H1 (cell line): ENCODE data around the gene DUSP9. TPM values are rescaled to one million over a fixed set of nuclear protein-coding genes. Genes with fewer than 3 reads are reported as not detected.

Experiments
- CTCF ChIA-PET: fragments of 300-600 bp; sonication (Branson Sonifier 250); formaldehyde crosslinking; loops from one replicate; lab custom pipeline; 2021; ENCODE audit not compliant: partially characterized antibody; lab: Charles Lee
- POLR2A ChIA-PET: fragments of 300-600 bp; sonication (Branson Sonifier 250); formaldehyde crosslinking; loops from one replicate; lab custom pipeline; 2021; ENCODE audit warnings: inconsistent platforms; ENCODE audit not compliant: partially characterized antibody; lab: Charles Lee
- DNase-seq, 2 experiments: peaks; one replicate each; pipeline versions ENCODE4 v3.0.0 to v3.0.0-alpha.2; 2010 to 2022; ENCODE audit warnings: low spot score in 2 of 2, low read depth in 1 of 2, mixed read lengths in 1 of 2
- FAIRE-seq: peaks from 2 replicates; lab custom pipeline; 2011; peaks lifted over from hg19 to GRCh38; lab: Jason Lieb, UNC
- H2AFZ ChIP-seq: 2 replicates; pipeline ENCODE4 v1.8.1; 2012; ENCODE audit warnings: low read length, inconsistent platforms
- H2AK5ac ChIP-seq: 2 replicates; pipeline ENCODE4 v1.6.1; 2013; ENCODE audit warnings: low read depth, low read length
- H2BK120ac ChIP-seq: replicated peaks from 2 replicates; pipeline ENCODE3; 2013; ENCODE audit warnings: low read depth, low read length, inconsistent platforms
- H2BK12ac ChIP-seq: 2 replicates; pipeline ENCODE4 v1.6.1; 2013; ENCODE audit warnings: low read depth, low read length
- H2BK15ac ChIP-seq: 2 replicates; pipeline ENCODE4 v1.6.1; 2013; ENCODE audit warnings: low read length
- H2BK20ac ChIP-seq: 2 replicates; pipeline ENCODE4 v1.6.1; 2013; ENCODE audit warnings: low read length
- H2BK5ac ChIP-seq: 2 replicates; pipeline ENCODE4 v1.6.1; 2013; ENCODE audit warnings: low read depth, low read length
- H3K14ac ChIP-seq: 2 replicates; pipeline ENCODE4 v1.6.1; 2013; ENCODE audit warnings: inconsistent platforms; ENCODE audit not compliant: insufficient read length
- H3K18ac ChIP-seq: 2 replicates; pipeline ENCODE4 v1.6.1; 2013; ENCODE audit warnings: low read length; ENCODE audit errors: extremely low read depth
- H3K23ac ChIP-seq: 2 replicates; pipeline ENCODE4 v1.6.1; 2013; ENCODE audit warnings: inconsistent platforms; ENCODE audit not compliant: insufficient read length
- H3K23me2 ChIP-seq: 2 replicates; pipeline ENCODE4 v1.6.1; 2013; ENCODE audit warnings: low read depth, low read length
- H3K27ac ChIP-seq: 2 replicates; pipeline ENCODE4 v1.6.1; 2011; ENCODE audit warnings: low read depth, low read length, inconsistent platforms
- H3K27me3 ChIP-seq, 4 experiments: replicated peaks in 1 of 4; 1 replicate in 1 of 4; 2 replicates in 3 of 4; pipeline versions ENCODE4 v1.6.1 to v1.8.1; 2011 to 2013; ENCODE audit warnings: low read length in 3 of 4, mild to moderate bottlenecking in 3 of 4, inconsistent platforms in 2 of 4, mixed read lengths in 2 of 4, moderate library complexity in 1 of 4; ENCODE audit not compliant: control insufficient read depth in 3 of 4, insufficient read depth in 3 of 4; ENCODE audit errors: extremely low read depth in 1 of 4
- H3K36me3 ChIP-seq, 4 experiments: 2 replicates each; pipeline versions ENCODE4 v1.6.1 to v1.8.1; 2011 to 2013; ENCODE audit warnings: mild to moderate bottlenecking in 4 of 4, low read length in 3 of 4, moderate library complexity in 2 of 4, control low read depth in 1 of 4, inconsistent platforms in 1 of 4; ENCODE audit not compliant: insufficient read depth in 4 of 4, control insufficient read depth in 2 of 4
- H3K4ac ChIP-seq: replicated peaks from 2 replicates; pipeline ENCODE3; 2013; ENCODE audit warnings: low read length, low read depth, mixed read lengths, inconsistent platforms; ENCODE audit not compliant: insufficient read length
- H3K4me1 ChIP-seq, 4 experiments: replicated peaks in 1 of 4; 1 replicate in 1 of 4; 2 replicates in 3 of 4; pipeline versions ENCODE4 v1.6.1 to v1.8.1; 2011 to 2013; ENCODE audit warnings: low read length in 3 of 4, inconsistent platforms in 2 of 4, mixed read lengths in 1 of 4; ENCODE audit not compliant: insufficient read depth in 4 of 4, control insufficient read depth in 3 of 4
- H3K4me2 ChIP-seq, 2 experiments: 2 replicates each; pipeline versions ENCODE4 v1.6.1 to v1.8.1; 2011 to 2013; ENCODE audit warnings: low read depth in 2 of 2, low read length in 2 of 2, control low read depth in 1 of 2, inconsistent platforms in 1 of 2, mild to moderate bottlenecking in 1 of 2; ENCODE audit not compliant: insufficient read depth in 1 of 2
- H3K4me3 ChIP-seq, 4 experiments: fragments of 200-600, 300-600 bp in 1 of 4; sonication (generic), shearing (Covaris generic), sonication (Bioruptor Twin) in 1 of 4; 2 replicates each; pipeline versions ENCODE4 v1.5.1 to v1.8.1; 2011 to 2016; ENCODE audit warnings: low read length in 4 of 4, low read depth in 3 of 4, control low read depth in 2 of 4, inconsistent platforms in 2 of 4, mild to moderate bottlenecking in 2 of 4, mixed read lengths in 1 of 4, moderate library complexity in 1 of 4; ENCODE audit not compliant: insufficient read depth in 2 of 4; ENCODE audit errors: extremely low read depth in 1 of 4
- H3K56ac ChIP-seq: replicated peaks from 2 replicates; pipeline ENCODE3; 2013; ENCODE audit warnings: low read depth, mild to moderate bottlenecking, mixed read lengths, low read length, inconsistent platforms; ENCODE audit not compliant: insufficient read length
- H3K79me1 ChIP-seq: 2 replicates; pipeline ENCODE4 v1.6.1; 2013; ENCODE audit warnings: low read depth, low read length, control low read depth
- H3K79me2 ChIP-seq, 2 experiments: 2 replicates each; pipeline versions ENCODE4 v1.6.1 to v1.8.1; 2012 to 2013; ENCODE audit warnings: low read length in 2 of 2, mild to moderate bottlenecking in 2 of 2, inconsistent platforms in 1 of 2; ENCODE audit not compliant: insufficient read depth in 2 of 2, control insufficient read depth in 1 of 2
- H3K9ac ChIP-seq, 4 experiments: replicated peaks in 1 of 4; 1 replicate in 1 of 4; 2 replicates in 3 of 4; pipeline versions ENCODE4 v1.6.1 to v1.8.1; 2011 to 2013; ENCODE audit warnings: low read depth in 3 of 4, low read length in 3 of 4, control low read depth in 2 of 4, mild to moderate bottlenecking in 2 of 4, moderate library complexity in 2 of 4, inconsistent platforms in 1 of 4; ENCODE audit errors: extremely low read depth in 1 of 4
- H3K9me3 ChIP-seq, 2 experiments: 2 replicates each; pipeline versions ENCODE4 v1.6.1 to v1.8.1; 2012 to 2013; ENCODE audit warnings: mild to moderate bottlenecking in 2 of 2, moderate library complexity in 2 of 2, control low read depth in 1 of 2, inconsistent platforms in 1 of 2, low read depth in 1 of 2, low read length in 1 of 2, mixed read lengths in 1 of 2; ENCODE audit not compliant: insufficient read depth in 2 of 2
- H4K20me1 ChIP-seq, 2 experiments: replicated peaks in 1 of 2; 2 replicates each; pipeline versions ENCODE3 to v1.8.1; 2011 to 2013; ENCODE audit warnings: inconsistent platforms in 2 of 2, low read length in 2 of 2, mild to moderate bottlenecking in 1 of 2; ENCODE audit not compliant: insufficient read depth in 2 of 2, control insufficient read depth in 1 of 2
- H4K5ac ChIP-seq: 2 replicates; pipeline ENCODE4 v1.6.1; 2013; ENCODE audit warnings: low read length, low read depth, mixed read lengths, inconsistent platforms; ENCODE audit not compliant: insufficient read length
- H4K8ac ChIP-seq: 2 replicates; pipeline ENCODE4 v1.8.0; 2013; ENCODE audit warnings: mild to moderate bottlenecking, moderate library complexity, low read length, inconsistent platforms; ENCODE audit not compliant: insufficient read depth; ENCODE audit errors: extremely low read depth
- H4K91ac ChIP-seq: replicated peaks from 2 replicates; pipeline ENCODE3; 2013; ENCODE audit warnings: low read length, mixed read lengths, inconsistent platforms; ENCODE audit not compliant: insufficient read length
- RAD21 ChIP-seq, 2 experiments: IDR thresholded peaks in 1 of 2; conservative IDR thresholded peaks in 1 of 2; 2 replicates each; pipeline ENCODE4 v1.6.1; 2011; ENCODE audit warnings: low read depth in 2 of 2, low read length in 2 of 2, improper control_type of control experiment in 1 of 2, inconsistent platforms in 1 of 2, mild to moderate bottlenecking in 1 of 2, moderate library complexity in 1 of 2
- RNF2 ChIP-seq: fragments of 200-900, 300-1000 bp; sonication (generic); IDR thresholded peaks from 2 replicates; pipeline ENCODE4 v1.7.1; 2016; ENCODE audit warnings: borderline replicate concordance, low read depth, mild to moderate bottlenecking, antibody characterized with exemption, low read length; ENCODE audit not compliant: poor library complexity, severe bottlenecking; ENCODE audit errors: missing control alignments
- SIN3A ChIP-seq, 2 experiments: IDR thresholded peaks in 1 of 2; conservative IDR thresholded peaks in 1 of 2; 2 replicates each; pipeline ENCODE4 v1.6.1; 2011 to 2012; ENCODE audit warnings: low read length in 2 of 2, improper control_type of control experiment in 1 of 2, low read depth in 1 of 2, mild to moderate bottlenecking in 1 of 2
- TBP ChIP-seq: IDR thresholded peaks from 2 replicates; pipeline ENCODE4 v1.6.1; 2011; ENCODE audit warnings: low read depth, low read length, improper control_type of control experiment
- WGBS, 2 experiments: shearing (Covaris generic) in 1 of 2; methylation state at CpG; one replicate each; pipeline versions ENCODE4 v1.1.6 to v1.1.7; 2013 to 2015; ENCODE audit warnings: low lambda C conversion rate in 2 of 2, mixed read lengths in 2 of 2, inconsistent platforms in 1 of 2, low coverage in 1 of 2, missing lambda C conversion rate in 1 of 2; ENCODE audit not compliant: insufficient replicate concordance in 2 of 2, insufficient coverage in 1 of 2, insufficient read length in 1 of 2; ENCODE audit errors: extremely low coverage in 1 of 2, missing lambda C conversion rate in 1 of 2; 5-methylcytosine and 5-hydroxymethylcytosine counted together
- polyA plus RNA-seq, 7 experiments: library from polyadenylated mRNA; depleted of rRNA in 3 of 7; stranded (reverse) in 5 of 7; unstranded in 2 of 7; fragments of >200 nt in 5 of 7; fragments of 200-250 nt in 2 of 7; gene quantifications; 1 replicate in 5 of 7; 2 replicates in 1 of 7; 4 replicates in 1 of 7; pipeline versions ENCODE4 v1.2.1 to v1.2.3, GENCODE V29; 2011 to 2013; ENCODE audit warnings: missing spikeins in 2 of 7, mixed read lengths in 2 of 7
- total RNA-seq: library from RNA; stranded (reverse); fragmentation: NEBNext Ultra II Directional; extraction: Animal tissue kit (Norgen Biotek cat#: 25700); gene quantifications from 2 replicates; pipeline ENCODE4 v1.2.1, GENCODE V29; 2021
- TF ChIP-seq, protein P1 (sequence below), 3 experiments: IDR thresholded peaks; 1 replicate in 2 of 3; 2 replicates in 1 of 3; pipeline versions ENCODE4 v1.5.1 to v1.6.1; 2011; ENCODE audit warnings: low read length in 3 of 3, mild to moderate bottlenecking in 3 of 3, inconsistent platforms in 2 of 3, low read depth in 1 of 3, moderate library complexity in 1 of 3; ENCODE audit not compliant: insufficient read depth in 1 of 3; ENCODE audit errors: control extremely low read depth in 1 of 3
- TF ChIP-seq, protein P2 (sequence below): IDR thresholded peaks from 2 replicates; pipeline ENCODE4 v1.6.1; 2011; ENCODE audit warnings: low read depth, mild to moderate bottlenecking, low read length; ENCODE audit not compliant: insufficient read depth
- TF ChIP-seq, protein P3 (sequence below): IDR thresholded peaks from 2 replicates; pipeline ENCODE4 v1.6.1; 2012; ENCODE audit warnings: inconsistent platforms

The DUSP9 gene
- total and polyA plus RNA-seq, 2 of the 8 experiments (the other 6 are each of a cell fraction or from before 2014, with no cell fraction given): 0.80 to 1.1 TPM

DNA sequence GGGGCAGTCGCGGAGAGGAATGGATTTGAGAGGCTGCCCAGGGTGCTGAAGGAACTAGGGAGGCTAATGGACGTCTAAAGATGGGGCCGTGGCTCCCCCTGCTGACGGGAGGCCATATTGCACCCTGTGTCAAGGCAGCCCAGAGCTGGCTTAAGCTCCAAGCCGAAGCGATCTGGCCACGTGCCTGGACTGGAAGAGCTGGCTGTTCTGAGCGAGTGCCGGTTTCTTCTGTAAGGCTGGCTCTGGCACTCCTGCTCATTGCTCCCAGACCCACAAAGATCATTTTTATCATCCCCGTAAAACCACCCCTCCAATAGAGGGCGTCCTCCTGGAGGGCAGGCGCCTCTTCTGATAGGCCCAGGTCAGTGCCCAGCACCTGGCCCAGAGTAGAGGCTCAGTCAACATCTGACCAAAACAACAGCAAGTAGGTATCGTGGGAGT, 21.0 kb downstream of the DUSP9 start:
- Histone ChIP-seq H3K4ac (no peak overlapping the region), H3K79me2 (no peaks in the 10 kb centered on the region), H2AK5ac (no peak overlapping the region), H3K4me3 (peak overlapping the region in 1 of 4 experiments; percentile 48; a peak in 2 of 8 replicates), H3K23ac (no peak overlapping the region), H3K18ac (no peak overlapping the region; the same call in 1 of the 2 replicates), H4K8ac (no peak overlapping the region; the same call in 1 of the 2 replicates), H3K36me3 (no peaks in the 10 kb centered on the region), H2BK20ac (no peak overlapping the region), H2AFZ (peak overlapping the region; percentile 62; the same call in 1 of the 2 replicates), H3K4me2 (peak overlapping the region; percentile 1 to 57; a peak in 2 of 4 replicates), H4K91ac (no peak overlapping the region), H3K23me2 (no peaks in the 10 kb centered on the region), H4K5ac (no peak overlapping the region), H2BK120ac (no peak overlapping the region), H3K79me1 (no peaks in the 10 kb centered on the region), H2BK5ac (no peak overlapping the region), H3K27ac (no peak overlapping the region), H2BK15ac (no peak overlapping the region), H3K27me3 (peaks cover 0 to 2% (median 0%) of the 10 kb centered on the region in 4 experiments; a peak in 1 of 7 replicates), H3K9ac (no peak overlapping the region), H2BK12ac (no peak overlapping the region), H3K56ac (no peak overlapping the region), H3K4me1 (peaks cover 0 to 4% (median 0%) of the 10 kb centered on the region in 4 experiments; a peak in 2 of 7 replicates), H4K20me1 (no peaks in the 10 kb centered on the region), H3K9me3 (no peaks in the 10 kb centered on the region), H3K14ac (no peak overlapping the region)
- DNase-seq (peak in 1 of 2 experiments; percentile 92), FAIRE-seq (peak; percentile 94)
- WGBS, 2 experiments: 49% methylated on average over 7 of the region's 14 CpGs; no CpG with 5 or more reads in 1 of the 2 experiments
- CTCF ChIA-PET: interaction anchor here (1.0 to 28.7 kb wide), 25 partner anchors 10 to 252 kb away, joined by 3 to 408 read pairs (median 9); partner anchors contain the start of genes CCNQ and DUSP9
- POLR2A ChIA-PET: interaction anchor here (1.4 kb wide), 1 partner anchor 17 kb away, joined by 4 read pairs; no protein-coding TSS in a partner anchor
- TF ChIP-seq, protein P1, sequence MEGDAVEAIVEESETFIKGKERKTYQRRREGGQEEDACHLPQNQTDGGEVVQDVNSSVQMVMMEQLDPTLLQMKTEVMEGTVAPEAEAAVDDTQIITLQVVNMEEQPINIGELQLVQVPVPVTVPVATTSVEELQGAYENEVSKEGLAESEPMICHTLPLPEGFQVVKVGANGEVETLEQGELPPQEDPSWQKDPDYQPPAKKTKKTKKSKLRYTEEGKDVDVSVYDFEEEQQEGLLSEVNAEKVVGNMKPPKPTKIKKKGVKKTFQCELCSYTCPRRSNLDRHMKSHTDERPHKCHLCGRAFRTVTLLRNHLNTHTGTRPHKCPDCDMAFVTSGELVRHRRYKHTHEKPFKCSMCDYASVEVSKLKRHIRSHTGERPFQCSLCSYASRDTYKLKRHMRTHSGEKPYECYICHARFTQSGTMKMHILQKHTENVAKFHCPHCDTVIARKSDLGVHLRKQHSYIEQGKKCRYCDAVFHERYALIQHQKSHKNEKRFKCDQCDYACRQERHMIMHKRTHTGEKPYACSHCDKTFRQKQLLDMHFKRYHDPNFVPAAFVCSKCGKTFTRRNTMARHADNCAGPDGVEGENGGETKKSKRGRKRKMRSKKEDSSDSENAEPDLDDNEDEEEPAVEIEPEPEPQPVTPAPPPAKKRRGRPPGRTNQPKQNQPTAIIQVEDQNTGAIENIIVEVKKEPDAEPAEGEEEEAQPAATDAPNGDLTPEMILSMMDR (IDR thresholded peaks at IDR 0.05; ENCODE audit: control extremely low read depth in 1 of 3, insufficient read depth in 1 of 3, low read depth in 1 of 3, low read length in 3 of 3): peak in 2 of 3 experiments; percentile 73 to 85; a peak in 3 of 4 replicates
- TF ChIP-seq, protein P2, sequence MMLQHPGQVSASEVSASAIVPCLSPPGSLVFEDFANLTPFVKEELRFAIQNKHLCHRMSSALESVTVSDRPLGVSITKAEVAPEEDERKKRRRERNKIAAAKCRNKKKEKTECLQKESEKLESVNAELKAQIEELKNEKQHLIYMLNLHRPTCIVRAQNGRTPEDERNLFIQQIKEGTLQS: 0 out of 2 replicates have a peak, but pooled peaks have one; percentile 4
- TF ChIP-seq RAD21 (IDR thresholded peaks at IDR 0.05 in 1 of 2, conservative IDR thresholded peaks at IDR 0.05 in 1 of 2; ENCODE audit: low read depth in 2 of 2, low read length in 2 of 2): peak; percentile 70 to 76
- TF ChIP-seq RNF2: no peak
- TF ChIP-seq, protein P3, sequence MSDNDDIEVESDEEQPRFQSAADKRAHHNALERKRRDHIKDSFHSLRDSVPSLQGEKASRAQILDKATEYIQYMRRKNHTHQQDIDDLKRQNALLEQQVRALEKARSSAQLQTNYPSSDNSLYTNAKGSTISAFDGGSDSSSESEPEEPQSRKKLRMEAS: peak; percentile 89
- TF ChIP-seq TBP: peak; percentile 14; the same call in 1 of the 2 replicates
- 0 out of 4 replicates have a peak, but pooled peaks of 1 of the 2 experiments have one; percentile 34 for TF ChIP-seq SIN3A (conservative IDR thresholded peaks at IDR 0.05 in 1 of 2, IDR thresholded peaks at IDR 0.05 in 1 of 2; ENCODE audit: low read depth in 1 of 2, low read length in 2 of 2)
